K562 (cell line): ENCODE measurements around the gene RBM20. TPM values are rescaled to one million over a fixed set of nuclear protein-coding genes. Genes with fewer than 3 reads are reported as not detected.
A peak's percentile ranks its signal among the peaks of the same experiment; 100 is the strongest.

Source experiments
- BRD9 ChIP-seq: fragments of 450-650 bp; IDR thresholded peaks from 2 replicates; pipeline ENCODE4 v1.6.1; 2018; ENCODE audit warnings: low read depth; ENCODE audit not compliant: partially characterized antibody
- HOXB6 ChIP-seq: fragments of 250-450 bp; sonication (Bioruptor Pico); IDR thresholded peaks from 2 replicates; pipeline ENCODE4 v1.5.1; 2022; ENCODE audit warnings: mild to moderate bottlenecking, borderline replicate concordance
- PHF20 ChIP-seq: fragments of 450-650 bp; IDR thresholded peaks from 2 replicates; pipeline ENCODE4 v1.6.1; 2018; ENCODE audit not compliant: partially characterized antibody
- RNF2 ChIP-seq: sonication (generic); IDR thresholded peaks from 2 replicates; pipeline ENCODE4 v1.6.1; 2016
- SLC30A9 ChIP-seq: fragments of 250-450 bp; sonication (Bioruptor Pico); IDR thresholded peaks from 2 replicates; pipeline ENCODE4 v1.8.0; 2022; ENCODE audit warnings: mild to moderate bottlenecking, moderate library complexity
- TAL1 ChIP-seq: fragments of 450-650 bp; IDR thresholded peaks from 2 replicates; pipeline ENCODE4 v1.6.1; 2016; ENCODE audit warnings: mild to moderate bottlenecking
- ZFP30 ChIP-seq: fragments of 250-450 bp; sonication (Bioruptor Pico); IDR thresholded peaks from 2 replicates; pipeline ENCODE4 v1.8.0; 2022; ENCODE audit warnings: moderate library complexity, mild to moderate bottlenecking, inconsistent platforms, borderline replicate concordance
- ZFPM2 ChIP-seq: fragments of 250-450 bp; sonication (Bioruptor Pico); IDR thresholded peaks from 2 replicates; pipeline ENCODE4 v1.5.1; 2022; ENCODE audit warnings: mild to moderate bottlenecking
- ZFX ChIP-seq: sonication (generic); formaldehyde crosslinking; IDR thresholded peaks from 2 replicates; pipeline ENCODE4 v1.8.0; 2022; ENCODE audit warnings: mild to moderate bottlenecking, missing genetic modification reagents, moderate library complexity
- ZNF436 ChIP-seq: fragments of 250-450, 450-650 bp; sonication (Bioruptor Pico); formaldehyde crosslinking; IDR thresholded peaks from 2 replicates; pipeline ENCODE4 v1.7.0; 2020; ENCODE audit warnings: mild to moderate bottlenecking
- ZNF507 ChIP-seq: conservative IDR thresholded peaks from 2 replicates; pipeline ENCODE4 v1.6.1; 2017; ENCODE audit warnings: missing genetic modification characterization, missing compliant biosample characterization
- ZNF584 ChIP-seq: fragments of 200-800 bp; sonication (Bioruptor generic); IDR thresholded peaks from 2 replicates; pipeline ENCODE4 v1.6.1; 2016; ENCODE audit warnings: low read depth, mild to moderate bottlenecking, missing genetic modification characterization, missing compliant biosample characterization
- polyA plus RNA-seq, 8 experiments: library from polyadenylated mRNA; depleted of rRNA in 4 of 8; stranded (reverse) in 5 of 8; unstranded in 3 of 8; fragments of >200 nt; fragmentation: Nextera tagmentation in 2 of 8; fragmentation: Illumina TruSeq in 1 of 8; extraction: Ambion mirVana in 2 of 8; extraction: Trizol in 1 of 8; gene quantifications; 2 replicates each; pipeline versions ENCODE4 v1.2.1 to v1.2.3, GENCODE V29; 2011 to 2014; ENCODE audit warnings: inconsistent platforms in 1 of 8, missing spikeins in 1 of 8
- total RNA-seq, 7 experiments: library from RNA; depleted of rRNA in 6 of 7; stranded (reverse); fragments of >200 nt in 6 of 7; fragmentation: Illumina TruSeq in 2 of 7; extraction: Trizol in 2 of 7; gene quantifications; 2 replicates each; pipeline versions ENCODE4 v1.2.1 to v1.2.3, GENCODE V29; 2011 to 2021; ENCODE audit warnings: low replicate concordance in 1 of 7
- TF ChIP-seq, protein P1 (sequence below): fragments of 450-650 bp; IDR thresholded peaks from 2 replicates; pipeline ENCODE4 v1.6.1; 2016
- TF ChIP-seq, protein P2 (sequence below), 3 experiments: fragments of 200-800 bp in 1 of 3; sonication (Bioruptor generic) in 1 of 3; sonication (generic) in 1 of 3; formaldehyde crosslinking in 1 of 3; IDR thresholded peaks; 2 replicates each; pipeline versions ENCODE4 v1.6.1 to v1.8.0; 2016 to 2022; ENCODE audit warnings: mild to moderate bottlenecking in 2 of 3, missing compliant biosample characterization in 2 of 3, missing genetic modification characterization in 2 of 3, missing genetic modification reagents in 1 of 3
- TF ChIP-seq, protein P3 (sequence below): fragments of 200-800 bp; sonication (Bioruptor generic); IDR thresholded peaks from 2 replicates; pipeline ENCODE4 v1.6.1; 2017; ENCODE audit warnings: missing genetic modification characterization, missing compliant biosample characterization

RBM20 gene
- total and polyA plus RNA-seq, 9 of the 15 experiments (the other 6 are each of a cell fraction or from before 2014, with no cell fraction given): 0.63 to 5.7 (median 3.2) TPM

DNA sequence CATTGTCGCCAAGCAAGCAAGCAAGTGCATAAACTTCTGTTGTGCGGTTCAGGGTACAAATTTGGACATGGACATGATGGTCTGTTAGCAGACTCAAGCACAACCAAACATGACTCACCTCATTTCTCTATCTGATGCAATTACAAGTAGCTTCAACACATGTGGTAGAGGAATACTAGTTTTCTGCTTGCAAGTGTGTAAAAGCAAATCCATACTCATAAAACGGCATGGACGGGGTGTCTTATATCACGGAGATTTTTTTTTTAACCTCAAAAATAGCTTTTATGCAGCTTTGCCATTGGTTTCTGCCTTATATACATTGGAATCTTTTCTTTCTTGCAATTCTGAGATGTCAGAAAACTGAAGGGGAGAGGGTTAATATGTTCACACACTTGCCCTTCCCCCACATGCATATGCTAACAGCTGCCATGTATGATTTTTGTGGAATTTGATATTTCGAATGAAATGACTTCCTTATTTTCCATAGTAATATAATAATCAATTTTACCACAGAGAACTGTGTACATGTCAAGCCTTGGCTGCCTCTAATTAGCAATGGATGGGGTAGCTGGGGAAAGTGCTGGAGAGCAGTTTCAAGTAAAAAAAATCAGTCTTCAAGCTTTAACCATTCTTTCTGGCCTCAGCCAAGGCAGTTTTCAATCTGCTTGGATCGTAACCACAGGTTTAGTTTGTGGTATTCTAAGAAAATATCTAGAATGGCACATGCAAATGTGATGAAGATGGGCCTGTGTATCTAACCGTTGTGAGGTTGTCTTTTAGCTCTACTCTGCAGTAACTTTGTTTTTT lies 121.6 kb downstream of the RBM20 start (continued):
- no peak for TF ChIP-seq ZNF507 (tag)
- TF ChIP-seq, protein P1, sequence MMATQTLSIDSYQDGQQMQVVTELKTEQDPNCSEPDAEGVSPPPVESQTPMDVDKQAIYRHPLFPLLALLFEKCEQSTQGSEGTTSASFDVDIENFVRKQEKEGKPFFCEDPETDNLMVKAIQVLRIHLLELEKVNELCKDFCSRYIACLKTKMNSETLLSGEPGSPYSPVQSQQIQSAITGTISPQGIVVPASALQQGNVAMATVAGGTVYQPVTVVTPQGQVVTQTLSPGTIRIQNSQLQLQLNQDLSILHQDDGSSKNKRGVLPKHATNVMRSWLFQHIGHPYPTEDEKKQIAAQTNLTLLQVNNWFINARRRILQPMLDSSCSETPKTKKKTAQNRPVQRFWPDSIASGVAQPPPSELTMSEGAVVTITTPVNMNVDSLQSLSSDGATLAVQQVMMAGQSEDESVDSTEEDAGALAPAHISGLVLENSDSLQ: no peak
- peak; percentile 21; the same call in 1 of the 2 replicates for TF ChIP-seq RNF2
- TF ChIP-seq ZNF436: no peak
- no peak for TF ChIP-seq HOXB6
- TF ChIP-seq ZNF584 (CRISPR knock-in tag): peak; percentile 89
- TF ChIP-seq, protein P2, sequence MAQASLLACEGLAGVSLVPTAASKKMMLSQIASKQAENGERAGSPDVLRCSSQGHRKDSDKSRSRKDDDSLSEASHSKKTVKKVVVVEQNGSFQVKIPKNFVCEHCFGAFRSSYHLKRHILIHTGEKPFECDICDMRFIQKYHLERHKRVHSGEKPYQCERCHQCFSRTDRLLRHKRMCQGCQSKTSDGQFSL (CRISPR knock-in tag; IDR thresholded peaks at IDR 0.05): no peak
- TF ChIP-seq, protein P2 (tag; IDR thresholded peaks at IDR 0.05): 0 out of 4 replicates have a peak, but pooled peaks of 1 of the 2 experiments have one; percentile 64
- TF ChIP-seq ZFP30: no peak
- TF ChIP-seq ZFPM2 (CRISPR knock-in tag): no peak
- TF ChIP-seq TAL1: no peak
- TF ChIP-seq PHF20: no peak
- TF ChIP-seq ZFX (CRISPR knock-in tag): no peak
- TF ChIP-seq BRD9: peak; percentile 50
- TF ChIP-seq, protein P3, sequence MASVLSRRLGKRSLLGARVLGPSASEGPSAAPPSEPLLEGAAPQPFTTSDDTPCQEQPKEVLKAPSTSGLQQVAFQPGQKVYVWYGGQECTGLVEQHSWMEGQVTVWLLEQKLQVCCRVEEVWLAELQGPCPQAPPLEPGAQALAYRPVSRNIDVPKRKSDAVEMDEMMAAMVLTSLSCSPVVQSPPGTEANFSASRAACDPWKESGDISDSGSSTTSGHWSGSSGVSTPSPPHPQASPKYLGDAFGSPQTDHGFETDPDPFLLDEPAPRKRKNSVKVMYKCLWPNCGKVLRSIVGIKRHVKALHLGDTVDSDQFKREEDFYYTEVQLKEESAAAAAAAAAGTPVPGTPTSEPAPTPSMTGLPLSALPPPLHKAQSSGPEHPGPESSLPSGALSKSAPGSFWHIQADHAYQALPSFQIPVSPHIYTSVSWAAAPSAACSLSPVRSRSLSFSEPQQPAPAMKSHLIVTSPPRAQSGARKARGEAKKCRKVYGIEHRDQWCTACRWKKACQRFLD (CRISPR knock-in tag): peak; percentile 24; the same call in 1 of the 2 replicates
- TF ChIP-seq SLC30A9: no peak
